K562 (cell line): ENCODE results near the gene ATP5F1D. TPM values are rescaled to one million over a fixed set of nuclear protein-coding genes. Genes with fewer than 3 reads are reported as not detected.

Experiments used
- CBX3 ChIP-seq, 2 experiments: IDR thresholded peaks; 1 replicate in 1 of 2; 2 replicates in 1 of 2; pipeline ENCODE4 v1.6.1; 2012; ENCODE audit warnings: inconsistent platforms in 2 of 2, low read length in 2 of 2, borderline replicate concordance in 1 of 2, control low read depth in 1 of 2
- CC2D1A ChIP-seq: fragments of 450-650 bp; IDR thresholded peaks from 2 replicates; pipeline ENCODE4 v1.6.1; 2017; ENCODE audit warnings: mild to moderate bottlenecking
- EP400 ChIP-seq: fragments of 450-650 bp; IDR thresholded peaks from 2 replicates; pipeline ENCODE4 v1.6.1; 2017; ENCODE audit warnings: antibody characterized with exemption, mild to moderate bottlenecking, moderate library complexity
- FOXA1 ChIP-seq: fragments of 450-650 bp; IDR thresholded peaks from 2 replicates; pipeline ENCODE4 v1.6.1; 2016; ENCODE audit warnings: mild to moderate bottlenecking, borderline replicate concordance
- HMGN3 ChIP-seq: IDR thresholded peaks from 2 replicates; pipeline ENCODE4 v1.6.1; 2011; ENCODE audit warnings: borderline replicate concordance, low read depth, mild to moderate bottlenecking, mixed read lengths, low read length; ENCODE audit not compliant: insufficient read length; ENCODE audit errors: extremely low read depth
- MTA3 ChIP-seq: fragments of 450-650 bp; formaldehyde crosslinking; IDR thresholded peaks from 2 replicates; pipeline ENCODE4 v1.6.1; 2017; ENCODE audit warnings: mild to moderate bottlenecking, borderline replicate concordance
- MYNN ChIP-seq, 2 experiments: sonication (generic); formaldehyde crosslinking in 1 of 2; IDR thresholded peaks; 2 replicates each; pipeline versions ENCODE4 v1.5.0 to v1.6.1; 2016 to 2020; ENCODE audit warnings: antibody characterized with exemption in 1 of 2, missing genetic modification reagents in 1 of 2
- NBN ChIP-seq: fragments of 450-650 bp; IDR thresholded peaks from 2 replicates; pipeline ENCODE4 v1.6.1; 2016; ENCODE audit warnings: low read depth, mild to moderate bottlenecking
- POLR3G ChIP-seq: IDR thresholded peaks from 2 replicates; pipeline ENCODE4 v1.6.1; 2011; ENCODE audit not compliant: insufficient read length, insufficient replicate concordance; ENCODE audit errors: extremely low read depth
- SAFB ChIP-seq: fragments of 200-400 bp; formaldehyde crosslinking; IDR thresholded peaks from 2 replicates; pipeline ENCODE4 v1.6.1; 2017; ENCODE audit warnings: low read depth, low read length, borderline replicate concordance
- TCF3 ChIP-seq: sonication (generic); formaldehyde crosslinking; IDR thresholded peaks from 2 replicates; pipeline ENCODE4 v1.4.0; 2020; ENCODE audit warnings: mild to moderate bottlenecking, missing genetic modification reagents
- U2AF2 ChIP-seq: fragments of 200-400 bp; formaldehyde crosslinking; optimal IDR thresholded peaks from 2 replicates; pipeline ENCODE3; 2017; ENCODE audit warnings: low read depth, mild to moderate bottlenecking, low read length
- ZBTB7A ChIP-seq: IDR thresholded peaks from 2 replicates; pipeline ENCODE4 v1.6.1; 2011; ENCODE audit warnings: low read depth, mild to moderate bottlenecking, low read length, moderate library complexity, borderline replicate concordance; ENCODE audit not compliant: control insufficient read depth
- ZNF280B ChIP-seq: fragments of 250-450 bp; sonication (Bioruptor Pico); IDR thresholded peaks from 2 replicates; pipeline ENCODE4 v1.5.1; 2021; ENCODE audit warnings: mild to moderate bottlenecking
- ZNF395 ChIP-seq: fragments of 200-800 bp; sonication (Bioruptor generic); IDR thresholded peaks from 2 replicates; pipeline ENCODE4 v1.6.1; 2017; ENCODE audit warnings: missing genetic modification characterization, missing compliant biosample characterization
- ZNF668 ChIP-seq: fragments of 250-450 bp; sonication (Bioruptor Pico); IDR thresholded peaks from 2 replicates; pipeline ENCODE4 v1.8.0; 2022; ENCODE audit warnings: mild to moderate bottlenecking, inconsistent platforms
- ZNF740 ChIP-seq, 3 experiments: fragments of 200-800 bp in 1 of 3; sonication (Bioruptor generic) in 1 of 3; sonication (generic) in 1 of 3; formaldehyde crosslinking in 1 of 3; IDR thresholded peaks; 2 replicates each; pipeline versions ENCODE4 v1.6.1 to v1.8.0; 2016 to 2022; ENCODE audit warnings: mild to moderate bottlenecking in 2 of 3, missing compliant biosample characterization in 2 of 3, missing genetic modification characterization in 2 of 3, missing genetic modification reagents in 1 of 3
- ZNF75A ChIP-seq: fragments of 450-650 bp; formaldehyde crosslinking; IDR thresholded peaks from 2 replicates; pipeline ENCODE4 v1.4.0; 2020; ENCODE audit warnings: mild to moderate bottlenecking
- ZNF77 ChIP-seq: fragments of 250-450 bp; sonication (Bioruptor Pico); IDR thresholded peaks from 2 replicates; pipeline ENCODE4 v1.5.0; 2020
- polyA plus RNA-seq, 8 experiments: library from polyadenylated mRNA; depleted of rRNA in 4 of 8; stranded (reverse) in 5 of 8; unstranded in 3 of 8; fragments of >200 nt; fragmentation: Nextera tagmentation in 2 of 8; fragmentation: Illumina TruSeq in 1 of 8; extraction: Ambion mirVana in 2 of 8; extraction: Trizol in 1 of 8; gene quantifications; 2 replicates each; pipeline versions ENCODE4 v1.2.1 to v1.2.3, GENCODE V29; 2011 to 2014; ENCODE audit warnings: inconsistent platforms in 1 of 8, missing spikeins in 1 of 8
- total RNA-seq, 7 experiments: library from RNA; depleted of rRNA in 6 of 7; stranded (reverse); fragments of >200 nt in 6 of 7; fragmentation: Illumina TruSeq in 2 of 7; extraction: Trizol in 2 of 7; gene quantifications; 2 replicates each; pipeline versions ENCODE4 v1.2.1 to v1.2.3, GENCODE V29; 2011 to 2021; ENCODE audit warnings: low replicate concordance in 1 of 7
- TF ChIP-seq, protein P1 (sequence below): IDR thresholded peaks from 3 replicates; pipeline ENCODE4 v1.6.1; 2011; ENCODE audit warnings: borderline replicate concordance, mild to moderate bottlenecking; ENCODE audit not compliant: insufficient read length, insufficient read depth
- TF ChIP-seq, protein P2 (sequence below): fragments of 250-450 bp; sonication (Bioruptor Pico); IDR thresholded peaks from 2 replicates; pipeline ENCODE4 v1.8.0; 2021; ENCODE audit warnings: moderate library complexity, mild to moderate bottlenecking, inconsistent platforms
- TF ChIP-seq, protein P3 (sequence below): sonication (generic); IDR thresholded peaks from 2 replicates; pipeline ENCODE4 v1.6.1; 2016

Gene ATP5F1D
- total and polyA plus RNA-seq, 9 of the 15 experiments (the other 6 are each of a cell fraction or from before 2014, with no cell fraction given), result 3.9 to 409 (median 36.8) TPM

GRCh38 chr19:1265615-1266128 is 24.1 kb downstream of the ATP5F1D start (continued):
- TF ChIP-seq U2AF2, result no peak
- TF ChIP-seq NBN, result no peak
- TF ChIP-seq MYNN (IDR thresholded peaks at IDR 0.05), result 0 out of 2 replicates have a peak, but pooled peaks have one; percentile 8
- TF ChIP-seq MYNN (CRISPR knock-in tag; IDR thresholded peaks at IDR 0.05), result no peak
- TF ChIP-seq, protein P1, sequence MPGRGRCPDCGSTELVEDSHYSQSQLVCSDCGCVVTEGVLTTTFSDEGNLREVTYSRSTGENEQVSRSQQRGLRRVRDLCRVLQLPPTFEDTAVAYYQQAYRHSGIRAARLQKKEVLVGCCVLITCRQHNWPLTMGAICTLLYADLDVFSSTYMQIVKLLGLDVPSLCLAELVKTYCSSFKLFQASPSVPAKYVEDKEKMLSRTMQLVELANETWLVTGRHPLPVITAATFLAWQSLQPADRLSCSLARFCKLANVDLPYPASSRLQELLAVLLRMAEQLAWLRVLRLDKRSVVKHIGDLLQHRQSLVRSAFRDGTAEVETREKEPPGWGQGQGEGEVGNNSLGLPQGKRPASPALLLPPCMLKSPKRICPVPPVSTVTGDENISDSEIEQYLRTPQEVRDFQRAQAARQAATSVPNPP, result no peak
- no peak for TF ChIP-seq ZNF280B (CRISPR knock-in tag)
- no peak for TF ChIP-seq ZNF75A (CRISPR knock-in tag)
- no peak for TF ChIP-seq EP400
- TF ChIP-seq POLR3G, result no peak
- no peak for TF ChIP-seq CC2D1A
- TF ChIP-seq, protein P2, sequence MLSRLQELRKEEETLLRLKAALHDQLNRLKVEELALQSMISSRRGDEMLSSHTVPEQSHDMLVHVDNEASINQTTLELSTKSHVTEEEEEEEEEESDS (CRISPR knock-in tag), result no peak
- no peak for TF ChIP-seq ZNF77 (CRISPR knock-in tag)
- no peak for TF ChIP-seq HMGN3
- TF ChIP-seq ZNF395 (CRISPR knock-in tag), result peak; percentile 48; the same call in 1 of the 2 replicates
- no peak for TF ChIP-seq MTA3
- no peak for TF ChIP-seq ZNF740 (CRISPR knock-in tag; IDR thresholded peaks at IDR 0.05)
- no peak for TF ChIP-seq ZNF740 (tag; IDR thresholded peaks at IDR 0.05)
- TF ChIP-seq ZNF668 (CRISPR knock-in tag), result no peak
- TF ChIP-seq TCF3, result no peak
- TF ChIP-seq FOXA1, result no peak
- TF ChIP-seq, protein P3, sequence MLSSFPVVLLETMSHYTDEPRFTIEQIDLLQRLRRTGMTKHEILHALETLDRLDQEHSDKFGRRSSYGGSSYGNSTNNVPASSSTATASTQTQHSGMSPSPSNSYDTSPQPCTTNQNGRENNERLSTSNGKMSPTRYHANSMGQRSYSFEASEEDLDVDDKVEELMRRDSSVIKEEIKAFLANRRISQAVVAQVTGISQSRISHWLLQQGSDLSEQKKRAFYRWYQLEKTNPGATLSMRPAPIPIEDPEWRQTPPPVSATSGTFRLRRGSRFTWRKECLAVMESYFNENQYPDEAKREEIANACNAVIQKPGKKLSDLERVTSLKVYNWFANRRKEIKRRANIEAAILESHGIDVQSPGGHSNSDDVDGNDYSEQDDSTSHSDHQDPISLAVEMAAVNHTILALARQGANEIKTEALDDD, result no peak
- TF ChIP-seq ZBTB7A, result no peak
- no peak for TF ChIP-seq CBX3 (IDR thresholded peaks at IDR 0.05; ENCODE audit: borderline replicate concordance in 1 of 2, low read length in 2 of 2)
- TF ChIP-seq SAFB, result no peak
